Measurements from ENCODE around the gene SLC22A23.

DNA sequence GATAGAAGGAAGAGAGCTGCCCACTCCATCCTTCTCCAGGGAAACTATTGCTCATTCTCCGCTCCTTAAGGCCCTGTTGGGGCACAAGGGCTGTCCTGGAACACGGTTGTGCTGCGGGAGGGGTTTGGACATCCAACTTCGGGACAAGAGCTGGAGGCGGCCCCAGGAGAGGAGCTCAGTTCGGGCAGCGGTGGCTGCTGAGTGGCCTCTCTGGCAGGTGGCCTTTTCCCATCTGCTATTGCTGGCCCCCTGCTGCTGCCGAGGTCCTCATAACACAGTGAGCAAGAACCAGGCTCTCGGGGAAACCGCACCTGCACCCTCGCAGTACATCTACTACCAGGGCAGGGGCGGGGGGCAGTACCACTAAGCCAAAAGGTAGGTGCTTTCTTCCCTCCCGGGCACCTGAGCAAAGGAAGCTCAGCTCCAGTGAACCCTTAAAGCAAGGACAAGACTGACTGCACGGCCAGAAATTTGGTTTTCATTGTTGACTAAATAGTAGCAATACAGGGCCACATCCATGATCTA, 134.4 kb downstream of the SLC22A23 start:
- TF ChIP-seq JUNB (IDR thresholded peaks at IDR 0.05; ENCODE audit: unreplicated experiment) (no peak), POLR2AphosphoS5 (IDR thresholded peaks at IDR 0.05; ENCODE audit: low read depth) (no peak), EZH2 (IDR thresholded peaks at IDR 0.05; ENCODE audit: low read depth, unreplicated experiment) (no peak), CREB1 (CRISPR knock-in tag; IDR thresholded peaks at IDR 0.05; ENCODE audit: low read depth) (no peak), STAT1 (IDR thresholded peaks at IDR 0.05; ENCODE audit: unreplicated experiment) (no peak), EZH2phosphoT487 (IDR thresholded peaks at IDR 0.05; ENCODE audit: unreplicated experiment) (no peak), ZNF331 (CRISPR knock-in tag; IDR thresholded peaks at IDR 0.05; ENCODE audit: low read depth) (no peak), ZNF114 (CRISPR knock-in tag; IDR thresholded peaks at IDR 0.05) (no peak), NANOG (IDR thresholded peaks at IDR 0.05; ENCODE audit: borderline replicate concordance) (no peak)
- TF ChIP-seq, protein P1, sequence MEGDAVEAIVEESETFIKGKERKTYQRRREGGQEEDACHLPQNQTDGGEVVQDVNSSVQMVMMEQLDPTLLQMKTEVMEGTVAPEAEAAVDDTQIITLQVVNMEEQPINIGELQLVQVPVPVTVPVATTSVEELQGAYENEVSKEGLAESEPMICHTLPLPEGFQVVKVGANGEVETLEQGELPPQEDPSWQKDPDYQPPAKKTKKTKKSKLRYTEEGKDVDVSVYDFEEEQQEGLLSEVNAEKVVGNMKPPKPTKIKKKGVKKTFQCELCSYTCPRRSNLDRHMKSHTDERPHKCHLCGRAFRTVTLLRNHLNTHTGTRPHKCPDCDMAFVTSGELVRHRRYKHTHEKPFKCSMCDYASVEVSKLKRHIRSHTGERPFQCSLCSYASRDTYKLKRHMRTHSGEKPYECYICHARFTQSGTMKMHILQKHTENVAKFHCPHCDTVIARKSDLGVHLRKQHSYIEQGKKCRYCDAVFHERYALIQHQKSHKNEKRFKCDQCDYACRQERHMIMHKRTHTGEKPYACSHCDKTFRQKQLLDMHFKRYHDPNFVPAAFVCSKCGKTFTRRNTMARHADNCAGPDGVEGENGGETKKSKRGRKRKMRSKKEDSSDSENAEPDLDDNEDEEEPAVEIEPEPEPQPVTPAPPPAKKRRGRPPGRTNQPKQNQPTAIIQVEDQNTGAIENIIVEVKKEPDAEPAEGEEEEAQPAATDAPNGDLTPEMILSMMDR (conservative IDR thresholded peaks at IDR 0.05; ENCODE audit: low read depth in 2 of 2): no peak
- TF ChIP-seq, protein P2, sequence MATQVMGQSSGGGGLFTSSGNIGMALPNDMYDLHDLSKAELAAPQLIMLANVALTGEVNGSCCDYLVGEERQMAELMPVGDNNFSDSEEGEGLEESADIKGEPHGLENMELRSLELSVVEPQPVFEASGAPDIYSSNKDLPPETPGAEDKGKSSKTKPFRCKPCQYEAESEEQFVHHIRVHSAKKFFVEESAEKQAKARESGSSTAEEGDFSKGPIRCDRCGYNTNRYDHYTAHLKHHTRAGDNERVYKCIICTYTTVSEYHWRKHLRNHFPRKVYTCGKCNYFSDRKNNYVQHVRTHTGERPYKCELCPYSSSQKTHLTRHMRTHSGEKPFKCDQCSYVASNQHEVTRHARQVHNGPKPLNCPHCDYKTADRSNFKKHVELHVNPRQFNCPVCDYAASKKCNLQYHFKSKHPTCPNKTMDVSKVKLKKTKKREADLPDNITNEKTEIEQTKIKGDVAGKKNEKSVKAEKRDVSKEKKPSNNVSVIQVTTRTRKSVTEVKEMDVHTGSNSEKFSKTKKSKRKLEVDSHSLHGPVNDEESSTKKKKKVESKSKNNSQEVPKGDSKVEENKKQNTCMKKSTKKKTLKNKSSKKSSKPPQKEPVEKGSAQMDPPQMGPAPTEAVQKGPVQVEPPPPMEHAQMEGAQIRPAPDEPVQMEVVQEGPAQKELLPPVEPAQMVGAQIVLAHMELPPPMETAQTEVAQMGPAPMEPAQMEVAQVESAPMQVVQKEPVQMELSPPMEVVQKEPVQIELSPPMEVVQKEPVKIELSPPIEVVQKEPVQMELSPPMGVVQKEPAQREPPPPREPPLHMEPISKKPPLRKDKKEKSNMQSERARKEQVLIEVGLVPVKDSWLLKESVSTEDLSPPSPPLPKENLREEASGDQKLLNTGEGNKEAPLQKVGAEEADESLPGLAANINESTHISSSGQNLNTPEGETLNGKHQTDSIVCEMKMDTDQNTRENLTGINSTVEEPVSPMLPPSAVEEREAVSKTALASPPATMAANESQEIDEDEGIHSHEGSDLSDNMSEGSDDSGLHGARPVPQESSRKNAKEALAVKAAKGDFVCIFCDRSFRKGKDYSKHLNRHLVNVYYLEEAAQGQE (IDR thresholded peaks at IDR 0.05; ENCODE audit: unreplicated experiment): no peak
- TF ChIP-seq, protein P3, sequence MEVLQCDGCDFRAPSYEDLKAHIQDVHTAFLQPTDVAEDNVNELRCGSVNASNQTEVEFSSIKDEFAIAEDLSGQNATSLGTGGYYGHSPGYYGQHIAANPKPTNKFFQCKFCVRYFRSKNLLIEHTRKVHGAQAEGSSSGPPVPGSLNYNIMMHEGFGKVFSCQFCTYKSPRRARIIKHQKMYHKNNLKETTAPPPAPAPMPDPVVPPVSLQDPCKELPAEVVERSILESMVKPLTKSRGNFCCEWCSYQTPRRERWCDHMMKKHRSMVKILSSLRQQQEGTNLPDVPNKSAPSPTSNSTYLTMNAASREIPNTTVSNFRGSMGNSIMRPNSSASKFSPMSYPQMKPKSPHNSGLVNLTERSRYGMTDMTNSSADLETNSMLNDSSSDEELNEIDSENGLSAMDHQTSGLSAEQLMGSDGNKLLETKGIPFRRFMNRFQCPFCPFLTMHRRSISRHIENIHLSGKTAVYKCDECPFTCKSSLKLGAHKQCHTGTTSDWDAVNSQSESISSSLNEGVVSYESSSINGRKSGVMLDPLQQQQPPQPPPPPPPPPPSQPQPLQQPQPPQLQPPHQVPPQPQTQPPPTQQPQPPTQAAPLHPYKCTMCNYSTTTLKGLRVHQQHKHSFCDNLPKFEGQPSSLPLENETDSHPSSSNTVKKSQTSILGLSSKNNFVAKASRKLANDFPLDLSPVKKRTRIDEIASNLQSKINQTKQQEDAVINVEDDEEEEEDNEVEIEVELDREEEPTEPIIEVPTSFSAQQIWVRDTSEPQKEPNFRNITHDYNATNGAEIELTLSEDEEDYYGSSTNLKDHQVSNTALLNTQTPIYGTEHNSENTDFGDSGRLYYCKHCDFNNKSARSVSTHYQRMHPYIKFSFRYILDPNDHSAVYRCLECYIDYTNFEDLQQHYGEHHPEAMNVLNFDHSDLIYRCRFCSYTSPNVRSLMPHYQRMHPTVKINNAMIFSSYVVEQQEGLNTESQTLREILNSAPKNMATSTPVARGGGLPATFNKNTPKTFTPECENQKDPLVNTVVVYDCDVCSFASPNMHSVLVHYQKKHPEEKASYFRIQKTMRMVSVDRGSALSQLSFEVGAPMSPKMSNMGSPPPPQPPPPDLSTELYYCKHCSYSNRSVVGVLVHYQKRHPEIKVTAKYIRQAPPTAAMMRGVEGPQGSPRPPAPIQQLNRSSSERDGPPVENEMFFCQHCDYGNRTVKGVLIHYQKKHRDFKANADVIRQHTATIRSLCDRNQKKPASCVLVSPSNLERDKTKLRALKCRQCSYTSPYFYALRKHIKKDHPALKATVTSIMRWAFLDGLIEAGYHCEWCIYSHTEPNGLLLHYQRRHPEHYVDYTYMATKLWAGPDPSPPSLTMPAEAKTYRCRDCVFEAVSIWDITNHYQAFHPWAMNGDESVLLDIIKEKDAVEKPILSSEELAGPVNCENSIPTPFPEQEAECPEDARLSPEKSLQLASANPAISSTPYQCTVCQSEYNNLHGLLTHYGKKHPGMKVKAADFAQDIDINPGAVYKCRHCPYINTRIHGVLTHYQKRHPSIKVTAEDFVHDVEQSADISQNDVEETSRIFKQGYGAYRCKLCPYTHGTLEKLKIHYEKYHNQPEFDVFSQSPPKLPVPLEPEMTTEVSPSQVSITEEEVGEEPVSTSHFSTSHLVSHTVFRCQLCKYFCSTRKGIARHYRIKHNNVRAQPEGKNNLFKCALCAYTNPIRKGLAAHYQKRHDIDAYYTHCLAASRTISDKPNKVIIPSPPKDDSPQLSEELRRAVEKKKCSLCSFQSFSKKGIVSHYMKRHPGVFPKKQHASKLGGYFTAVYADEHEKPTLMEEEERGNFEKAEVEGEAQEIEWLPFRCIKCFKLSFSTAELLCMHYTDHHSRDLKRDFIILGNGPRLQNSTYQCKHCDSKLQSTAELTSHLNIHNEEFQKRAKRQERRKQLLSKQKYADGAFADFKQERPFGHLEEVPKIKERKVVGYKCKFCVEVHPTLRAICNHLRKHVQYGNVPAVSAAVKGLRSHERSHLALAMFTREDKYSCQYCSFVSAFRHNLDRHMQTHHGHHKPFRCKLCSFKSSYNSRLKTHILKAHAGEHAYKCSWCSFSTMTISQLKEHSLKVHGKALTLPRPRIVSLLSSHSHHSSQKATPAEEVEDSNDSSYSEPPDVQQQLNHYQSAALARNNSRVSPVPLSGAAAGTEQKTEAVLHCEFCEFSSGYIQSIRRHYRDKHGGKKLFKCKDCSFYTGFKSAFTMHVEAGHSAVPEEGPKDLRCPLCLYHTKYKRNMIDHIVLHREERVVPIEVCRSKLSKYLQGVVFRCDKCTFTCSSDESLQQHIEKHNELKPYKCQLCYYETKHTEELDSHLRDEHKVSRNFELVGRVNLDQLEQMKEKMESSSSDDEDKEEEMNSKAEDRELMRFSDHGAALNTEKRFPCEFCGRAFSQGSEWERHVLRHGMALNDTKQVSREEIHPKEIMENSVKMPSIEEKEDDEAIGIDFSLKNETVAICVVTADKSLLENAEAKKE (CRISPR knock-in tag; IDR thresholded peaks at IDR 0.05): no peak
- TF ChIP-seq, protein P4, sequence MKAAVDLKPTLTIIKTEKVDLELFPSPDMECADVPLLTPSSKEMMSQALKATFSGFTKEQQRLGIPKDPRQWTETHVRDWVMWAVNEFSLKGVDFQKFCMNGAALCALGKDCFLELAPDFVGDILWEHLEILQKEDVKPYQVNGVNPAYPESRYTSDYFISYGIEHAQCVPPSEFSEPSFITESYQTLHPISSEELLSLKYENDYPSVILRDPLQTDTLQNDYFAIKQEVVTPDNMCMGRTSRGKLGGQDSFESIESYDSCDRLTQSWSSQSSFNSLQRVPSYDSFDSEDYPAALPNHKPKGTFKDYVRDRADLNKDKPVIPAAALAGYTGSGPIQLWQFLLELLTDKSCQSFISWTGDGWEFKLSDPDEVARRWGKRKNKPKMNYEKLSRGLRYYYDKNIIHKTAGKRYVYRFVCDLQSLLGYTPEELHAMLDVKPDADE (IDR thresholded peaks at IDR 0.05): no peak
